ENCODE data around the gene AMZ1.
"Not testable (repeated sequence)": the region's sequence is repeated elsewhere in the genome, so short reads cannot be mapped to it uniquely, and the experiment has no call there.

Gene AMZ1

GRCh38 chr7:2670171-2670570 lies 17.8 kb upstream of the AMZ1 start:
- no peak for DNase-seq

- peak; percentile 39 for DNase-seq
Measured at GRCh38 chr7:2670720-2671391, 17.1 kb upstream of the AMZ1 start.

GRCh38 chr7:2673214-2673613 lies 14.8 kb upstream of the AMZ1 start:
- not testable (repeated sequence) for DNase-seq

GRCh38 chr7:2673934-2674333 lies 14.1 kb upstream of the AMZ1 start:
- no peak for DNase-seq

GRCh38 chr7:2675256-2675764 lies 12.7 kb upstream of the AMZ1 start:
- no peak for DNase-seq

- DNase-seq, result not testable (repeated sequence)
Measured at GRCh38 chr7:2676576-2676975, 11.4 kb upstream of the AMZ1 start.

- not testable (repeated sequence) for DNase-seq
Measured at GRCh38 chr7:2678454-2678853, 9.5 kb upstream of the AMZ1 start.

- not testable (repeated sequence) for DNase-seq
Measured at GRCh38 chr7:2679135-2680127, 8.6 kb upstream of the AMZ1 start.

- DNase-seq, result no peak
Measured at GRCh38 chr7:2680256-2680655, 7.7 kb upstream of the AMZ1 start.

- no peak for DNase-seq
Measured at GRCh38 chr7:2680792-2681490, 7.1 kb upstream of the AMZ1 start.

GRCh38 chr7:2681929-2682799 lies 5.8 kb upstream of the AMZ1 start:
- DNase-seq, result no peak

- no peak for DNase-seq
Measured at GRCh38 chr7:2684501-2684900, 3.5 kb upstream of the AMZ1 start.

GRCh38 chr7:2686101-2686500 lies 1.9 kb upstream of the AMZ1 start:
- no peak for DNase-seq

- no peak for DNase-seq
Measured at GRCh38 chr7:2687338-2687869, 598 bp upstream of the AMZ1 start.

- DNase-seq, result no peak
Measured at GRCh38 chr7:2688409-2689342, 674 bp downstream of the AMZ1 start.

- DNase-seq, result no peak
Measured at GRCh38 chr7:2689343-2689847, 1.4 kb downstream of the AMZ1 start.

GRCh38 chr7:2689951-2690705 lies 2.1 kb downstream of the AMZ1 start:
- DNase-seq, result no peak

GRCh38 chr7:2691011-2691707 lies 3.2 kb downstream of the AMZ1 start:
- no peak for DNase-seq

- not testable (repeated sequence) for DNase-seq
Measured at GRCh38 chr7:2691932-2692439, 4.0 kb downstream of the AMZ1 start.
